ENCODE data around the gene NFX1. TPM values are rescaled to one million over a fixed set of nuclear protein-coding genes. Genes with fewer than 3 reads are reported as not detected.

The NFX1 gene
- total and polyA plus RNA-seq, 10 of the 15 experiments (the other 5 are each of a cell fraction or from before 2014, with no cell fraction given) = 11.9 to 45.1 (median 36.1) TPM

DNA sequence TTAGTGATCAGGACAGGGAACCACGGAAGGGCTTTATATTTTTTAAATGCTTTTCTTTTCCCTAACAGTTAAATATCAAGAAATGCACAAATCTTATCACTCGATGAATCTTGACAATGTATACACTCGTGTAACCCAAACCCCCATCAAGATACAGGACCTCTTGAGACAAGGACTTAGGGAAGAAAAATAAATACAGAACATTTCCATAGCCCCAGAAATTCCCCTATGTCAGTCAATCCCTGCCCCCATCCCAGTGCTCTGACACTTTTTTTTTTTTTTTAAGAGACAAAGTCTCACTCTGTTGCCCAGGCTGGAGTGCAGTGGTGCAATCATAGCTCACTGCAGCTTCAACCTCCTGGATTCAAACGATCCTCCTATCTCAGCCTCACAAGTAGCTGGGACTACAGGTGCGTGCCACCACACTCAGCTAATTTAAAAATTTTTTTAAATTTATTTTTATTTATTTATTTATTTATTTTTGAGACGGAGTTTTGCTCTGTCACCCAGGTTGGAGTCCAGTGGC, 47.6 kb upstream of the NFX1 start:
- WGBS (ENCODE audit: insufficient coverage, insufficient replicate concordance, low lambda C conversion rate, missing lambda C conversion rate) = 86% methylated on average over 6 of the region's 6 CpGs
- Histone ChIP-seq H3K27me3 (replicated peaks in 1 of 2; ENCODE audit: control insufficient read depth in 2 of 2, insufficient read depth in 2 of 2, low read length in 1 of 2) (no peaks in the 10 kb centered on the region), H4K20me1 (ENCODE audit: control insufficient read depth, insufficient read depth) (no peaks in the 10 kb centered on the region), H3K9me3 (replicated peaks; ENCODE audit: control insufficient read depth, insufficient read depth, low read length) (no peaks in the 10 kb centered on the region), H3K4me3 (no peak overlapping the region), H3K36me3 (ENCODE audit: control insufficient read depth in 2 of 2, insufficient read depth in 2 of 2, low read length in 1 of 2) (no peaks in the 10 kb centered on the region), H2AFZ (ENCODE audit: control insufficient read depth, low read depth, low read length) (no peak overlapping the region), H3K27ac (ENCODE audit: control insufficient read depth, insufficient read depth) (no peak overlapping the region), H3K79me2 (ENCODE audit: control insufficient read depth, insufficient read depth, low read length) (no peaks in the 10 kb centered on the region), H3K9ac (ENCODE audit: control insufficient read depth, insufficient read depth, low read length) (no peak overlapping the region), H3K4me1 (ENCODE audit: control insufficient read depth, insufficient read depth, low read length) (no peaks in the 10 kb centered on the region), H3K4me2 (ENCODE audit: control insufficient read depth, insufficient read depth) (no peak overlapping the region)
- SMC1A ChIA-PET (ENCODE audit: uncharacterized antibody, unreplicated experiment) = interaction anchor here (0.6 to 1.4 kb wide), 3 partner anchors 16 to 55 kb away, joined by 3 read pairs; no protein-coding TSS in a partner anchor
- no TSS peak for BruUV-seq (replicated peaks)
- TF ChIP-seq IRF4 (IDR thresholded peaks at IDR 0.05; ENCODE audit: low read depth, low read length) = no peak
- no peak for TF ChIP-seq SPI1 (IDR thresholded peaks at IDR 0.05; ENCODE audit: borderline replicate concordance, insufficient read depth, low read depth, low read length)
- no peak for TF ChIP-seq ETV6 (conservative IDR thresholded peaks at IDR 0.05 in 1 of 2, IDR thresholded peaks at IDR 0.05 in 1 of 2; ENCODE audit: borderline replicate concordance in 1 of 2, low read depth in 1 of 2)
- no peak for TF ChIP-seq NFIC (IDR thresholded peaks at IDR 0.05; ENCODE audit: low read depth, low read length)
- no peak for TF ChIP-seq NFYA (IDR thresholded peaks at IDR 0.05; ENCODE audit: borderline replicate concordance, low read depth, low read length)
- intact Hi-C loops (cut with micrococcal nuclease; ENCODE audit: unreplicated experiment) (no loop called here), in situ Hi-C loops (cut with MboI) (no loop called here)
- CTCF ChIA-PET = interaction anchor here (2.7 kb wide), 1 partner anchor 16 kb away, joined by 10 read pairs; no protein-coding TSS in a partner anchor
- DNase-seq (ENCODE audit: low read depth, low spot score) = no peak
- ATAC-seq = no peak
- RAD21 ChIA-PET (ENCODE audit: unreplicated experiment) = no interaction called here
- POLR2A ChIA-PET = no interaction called here
- FAIRE-seq = no peak

DNA sequence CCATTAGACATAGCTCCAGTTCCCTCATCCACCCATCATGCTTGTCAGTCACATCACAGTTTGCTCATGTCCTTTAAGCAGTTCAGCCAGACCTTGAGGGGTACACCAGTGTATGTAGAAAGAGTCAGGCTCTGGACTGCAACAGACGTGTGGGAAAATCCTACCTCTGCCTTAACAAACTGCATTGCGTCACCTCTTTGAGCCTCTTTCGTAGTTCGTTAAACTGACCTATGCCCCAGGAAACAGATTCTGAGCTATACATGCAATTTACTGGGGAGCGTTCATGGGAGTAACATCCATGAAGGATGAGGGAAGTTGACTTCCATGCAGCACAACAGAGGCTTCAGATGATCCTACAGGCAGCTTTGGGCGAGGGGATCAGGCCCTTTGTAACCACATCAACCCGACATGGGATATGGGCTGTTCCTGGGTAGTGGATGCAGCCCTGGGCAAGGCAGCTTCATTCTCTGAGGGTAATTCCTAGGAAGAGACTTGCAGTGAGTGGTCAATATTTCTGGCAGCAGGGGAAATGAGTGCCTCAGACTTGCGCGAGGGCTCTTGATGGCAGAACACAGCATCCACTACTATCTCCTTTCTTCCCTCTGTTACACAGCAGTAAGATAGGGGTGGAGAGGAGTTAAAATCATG, 46.1 kb upstream of the NFX1 start:
- POLR2A ChIA-PET = interaction anchor here (0.8 kb wide), 1 partner anchor 18 kb away, joined by 3 read pairs; no protein-coding TSS in a partner anchor
- TF ChIP-seq RELA (IDR thresholded peaks at IDR 0.05; ENCODE audit: borderline replicate concordance, partially characterized antibody) (no peak), TAF1 (IDR thresholded peaks at IDR 0.05; ENCODE audit: borderline replicate concordance, low read depth, low read length) (no peak), ZNF24 (IDR thresholded peaks at IDR 0.05) (no peak)
- DNase-seq (ENCODE audit: low read depth, low spot score) = no peak
- CTCF ChIA-PET = interaction anchor here (2.7 kb wide), 1 partner anchor 18 kb away, joined by 10 read pairs; no protein-coding TSS in a partner anchor
- SMC1A ChIA-PET (ENCODE audit: uncharacterized antibody, unreplicated experiment) = interaction anchor here (0.6 kb wide), 1 partner anchor 43 kb away, joined by 3 read pairs; no protein-coding TSS in a partner anchor
- RAD21 ChIA-PET (ENCODE audit: unreplicated experiment) = interaction anchor here (2.1 kb wide), 1 partner anchor 18 kb away, joined by 4 read pairs; no protein-coding TSS in a partner anchor
- Histone ChIP-seq H3K36me3 (ENCODE audit: control insufficient read depth in 2 of 2, insufficient read depth in 2 of 2, low read length in 1 of 2) (no peaks in the 10 kb centered on the region), H3K27me3 (replicated peaks in 1 of 2; ENCODE audit: control insufficient read depth in 2 of 2, insufficient read depth in 2 of 2, low read length in 1 of 2) (no peaks in the 10 kb centered on the region), H3K79me2 (ENCODE audit: control insufficient read depth, insufficient read depth, low read length) (no peaks in the 10 kb centered on the region), H4K20me1 (ENCODE audit: control insufficient read depth, insufficient read depth) (no peaks in the 10 kb centered on the region), H3K4me1 (ENCODE audit: control insufficient read depth, insufficient read depth, low read length) (peaks cover 3% of the 10 kb centered on the region), H3K4me3 (no peak overlapping the region), H3K27ac (ENCODE audit: control insufficient read depth, insufficient read depth) (no peak overlapping the region), H3K9me3 (replicated peaks; ENCODE audit: control insufficient read depth, insufficient read depth, low read length) (no peaks in the 10 kb centered on the region), H2AFZ (ENCODE audit: control insufficient read depth, low read depth, low read length) (no peak overlapping the region), H3K9ac (ENCODE audit: control insufficient read depth, insufficient read depth, low read length) (no peak overlapping the region), H3K4me2 (ENCODE audit: control insufficient read depth, insufficient read depth) (no peak overlapping the region)
- in situ Hi-C loops (cut with MboI) = no loop called here
- BruUV-seq (replicated peaks) = no TSS peak
- FAIRE-seq = no peak
- intact Hi-C loops (cut with micrococcal nuclease; ENCODE audit: unreplicated experiment) = no loop called here
- 79% methylated on average over 9 of the region's 9 CpGs for WGBS (ENCODE audit: insufficient coverage, insufficient replicate concordance, low lambda C conversion rate, missing lambda C conversion rate)
- no peak for ATAC-seq

All from GM12878 (cell line).